Ovary (tissue), 3 donors: ENCODE measurements around the gene NEK9.

Experiments
- POLR2A ChIP-seq: fragments of 450-650 bp; IDR thresholded peaks from one replicate; pipeline ENCODE4 v1.6.1; 2017; ENCODE audit warnings: antibody characterized with exemption, mild to moderate bottlenecking, moderate library complexity
- TF ChIP-seq, protein P1 (sequence below), 3 donors: fragments of 450-650 bp in 2 of 3; fragments of 200-600 bp in 1 of 3; IDR thresholded peaks; one replicate each; pipeline versions ENCODE4 v1.5.1 to v1.8.0; 2016 to 2022; ENCODE audit warnings: antibody characterized with exemption in 3 of 3, mild to moderate bottlenecking in 1 of 3
- donor health status: DM: no; HTN: no; CAD: no.

DNA sequence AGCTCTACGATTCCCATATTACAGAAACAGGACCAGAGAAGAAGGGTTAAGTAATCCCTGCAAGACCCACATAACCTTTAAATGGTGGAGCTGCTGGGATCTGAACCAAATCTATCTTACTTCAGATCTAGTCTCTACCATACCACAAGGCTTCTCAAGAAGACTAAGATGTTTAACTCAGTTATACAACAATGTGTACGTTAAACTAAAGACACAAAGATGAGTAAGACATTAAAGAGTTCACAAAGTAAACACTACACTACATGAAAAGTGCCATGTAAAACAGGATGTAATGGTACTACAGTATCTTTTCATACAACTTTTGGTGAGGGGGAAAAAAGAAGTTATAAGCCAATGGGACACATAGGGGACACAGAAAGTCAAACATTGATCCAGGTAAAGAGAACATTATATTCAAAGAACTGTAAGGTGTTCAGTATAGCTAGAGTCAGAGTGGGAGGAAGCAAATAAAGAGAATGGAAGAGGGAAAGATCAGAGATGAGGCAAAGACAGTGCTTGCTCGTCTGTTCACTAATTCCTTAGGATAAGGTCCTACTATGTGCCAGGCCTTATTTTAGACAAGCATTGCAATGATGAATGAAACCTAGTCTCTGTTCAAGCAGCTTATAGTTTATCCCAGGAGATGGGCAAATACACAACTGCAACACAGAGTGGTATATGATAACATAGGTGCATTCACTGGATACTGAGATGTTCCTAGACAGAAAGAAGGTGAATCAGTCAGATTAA lies 41.9 kb upstream of the NEK9 start:
- TF ChIP-seq, protein P1, sequence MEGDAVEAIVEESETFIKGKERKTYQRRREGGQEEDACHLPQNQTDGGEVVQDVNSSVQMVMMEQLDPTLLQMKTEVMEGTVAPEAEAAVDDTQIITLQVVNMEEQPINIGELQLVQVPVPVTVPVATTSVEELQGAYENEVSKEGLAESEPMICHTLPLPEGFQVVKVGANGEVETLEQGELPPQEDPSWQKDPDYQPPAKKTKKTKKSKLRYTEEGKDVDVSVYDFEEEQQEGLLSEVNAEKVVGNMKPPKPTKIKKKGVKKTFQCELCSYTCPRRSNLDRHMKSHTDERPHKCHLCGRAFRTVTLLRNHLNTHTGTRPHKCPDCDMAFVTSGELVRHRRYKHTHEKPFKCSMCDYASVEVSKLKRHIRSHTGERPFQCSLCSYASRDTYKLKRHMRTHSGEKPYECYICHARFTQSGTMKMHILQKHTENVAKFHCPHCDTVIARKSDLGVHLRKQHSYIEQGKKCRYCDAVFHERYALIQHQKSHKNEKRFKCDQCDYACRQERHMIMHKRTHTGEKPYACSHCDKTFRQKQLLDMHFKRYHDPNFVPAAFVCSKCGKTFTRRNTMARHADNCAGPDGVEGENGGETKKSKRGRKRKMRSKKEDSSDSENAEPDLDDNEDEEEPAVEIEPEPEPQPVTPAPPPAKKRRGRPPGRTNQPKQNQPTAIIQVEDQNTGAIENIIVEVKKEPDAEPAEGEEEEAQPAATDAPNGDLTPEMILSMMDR (IDR thresholded peaks at IDR 0.05): no peak
- TF ChIP-seq POLR2A: no peak
